HG02642 (cell line): Measurements from ENCODE around the gene KDM4C.
A peak's percentile ranks its signal among the peaks of the same experiment; 100 is the strongest.

Experiments used
- ATAC-seq: cut with Tn5 transposase; IDR thresholded peaks from one replicate; pipeline ENCODE4 v1.9.1; 2021; ENCODE audit warnings: mild to moderate bottlenecking; ENCODE audit not compliant: unreplicated experiment, poor library complexity

Gene KDM4C

DNA sequence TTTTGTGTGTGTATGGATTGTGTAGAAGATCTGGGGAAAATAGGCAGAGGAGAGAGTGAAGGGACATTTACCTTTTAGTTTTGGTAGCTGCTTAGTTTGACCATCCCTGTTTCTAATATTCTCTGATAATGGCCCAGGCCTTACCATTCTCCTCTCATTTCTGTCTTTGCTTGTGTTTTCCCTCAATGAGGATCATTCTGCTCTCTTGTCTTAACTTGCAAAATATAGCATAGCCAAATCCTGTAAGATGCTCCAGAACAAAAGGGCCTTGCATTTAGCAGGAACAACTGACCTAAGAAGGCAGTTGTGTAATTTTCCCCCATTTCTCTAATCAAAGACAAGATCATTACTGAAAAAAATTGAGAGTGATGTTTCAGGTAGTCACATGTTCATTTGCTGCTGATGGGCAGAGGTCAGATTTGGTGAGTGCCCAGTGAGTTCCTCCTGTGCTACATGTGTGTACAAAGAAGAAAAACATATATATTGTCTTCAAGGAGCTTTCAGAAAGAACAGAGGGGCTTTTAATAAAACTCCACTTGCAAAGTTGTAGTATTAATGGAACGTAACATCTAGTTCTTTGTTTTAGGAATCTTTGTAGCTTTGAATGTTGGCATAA is 139.5 kb downstream of the KDM4C start:
- no peak for ATAC-seq

DNA sequence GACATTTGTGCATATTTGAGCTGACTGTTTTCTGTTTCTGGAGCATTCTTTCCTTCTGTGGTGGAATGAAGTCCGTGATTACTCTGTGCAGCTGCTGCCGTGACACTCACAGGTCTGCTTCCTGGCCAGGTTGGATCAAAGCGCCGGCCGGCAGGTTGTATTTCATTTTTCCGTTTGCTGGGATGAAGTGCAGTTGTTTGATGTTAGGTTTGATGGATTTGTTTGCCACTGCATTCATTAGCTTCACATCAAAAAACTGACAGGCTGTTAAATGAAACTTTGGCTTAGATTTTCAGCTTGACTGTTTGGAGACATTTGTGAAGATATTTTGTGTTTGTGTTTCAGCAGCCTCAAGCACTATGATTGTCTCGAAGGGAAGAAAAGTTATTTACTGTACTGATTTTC is 140.1 kb downstream of the KDM4C start:
- no peak for ATAC-seq

DNA sequence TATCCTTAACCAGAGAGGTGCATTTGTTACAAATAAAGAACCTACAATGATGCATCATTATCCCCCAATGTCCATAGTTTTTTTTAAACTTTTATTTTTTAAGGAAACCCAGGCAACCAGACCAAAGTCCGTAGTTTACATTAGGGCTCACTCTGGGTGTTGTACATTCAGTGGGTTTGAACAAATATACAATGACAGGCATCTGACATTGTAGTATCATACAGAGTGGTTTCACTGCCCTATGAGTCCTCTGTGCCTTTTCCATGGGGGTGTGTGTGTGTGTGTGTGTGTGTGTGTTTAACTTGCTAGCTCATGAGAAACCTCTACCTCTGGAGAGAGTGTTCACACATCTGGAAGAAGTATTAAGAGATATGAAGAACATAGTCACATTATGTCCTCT is 141.5 kb downstream of the KDM4C start:
- no peak for ATAC-seq

DNA sequence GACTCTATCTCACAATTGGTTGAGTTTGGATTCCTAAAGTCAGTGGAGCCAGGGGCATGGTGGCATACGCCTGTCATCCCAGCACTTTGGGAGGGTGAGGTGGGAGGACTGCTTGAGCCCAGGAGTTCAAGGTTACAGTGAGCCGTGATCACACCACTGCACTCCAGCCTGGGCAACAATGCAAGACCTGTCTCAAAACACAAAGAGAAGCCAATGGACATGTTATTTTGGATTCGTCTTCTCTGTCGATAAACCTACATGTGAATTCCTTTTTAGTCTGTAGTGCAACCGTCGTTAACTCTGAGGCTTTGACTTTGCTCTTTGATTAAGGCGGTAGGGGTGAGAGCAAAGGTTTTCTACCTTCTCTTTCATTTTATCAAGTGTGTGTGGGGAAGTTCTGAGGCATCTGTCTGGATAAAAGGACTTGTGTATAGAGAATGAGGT is 142.7 kb downstream of the KDM4C start:
- no peak for ATAC-seq

DNA sequence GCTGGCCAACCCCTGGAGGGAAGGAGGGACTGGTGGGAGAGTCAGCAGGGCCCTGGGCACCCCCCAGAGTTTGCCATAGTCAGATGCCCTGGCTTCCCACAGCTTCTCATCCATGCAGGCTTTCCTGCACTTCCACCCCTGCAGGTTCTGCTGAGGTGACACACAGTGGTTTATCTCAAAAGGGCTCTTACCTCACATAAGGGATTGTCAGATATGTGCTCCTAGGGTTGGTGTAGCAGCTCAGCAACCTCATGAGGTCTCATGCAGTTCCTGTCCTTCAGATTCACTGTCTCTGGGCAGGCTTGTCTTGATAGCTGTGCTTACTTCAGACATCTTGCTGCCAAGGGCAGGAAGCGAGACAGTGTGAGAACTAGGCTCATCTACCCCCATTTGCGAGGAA is 143.4 kb downstream of the KDM4C start:
- no peak for ATAC-seq

DNA sequence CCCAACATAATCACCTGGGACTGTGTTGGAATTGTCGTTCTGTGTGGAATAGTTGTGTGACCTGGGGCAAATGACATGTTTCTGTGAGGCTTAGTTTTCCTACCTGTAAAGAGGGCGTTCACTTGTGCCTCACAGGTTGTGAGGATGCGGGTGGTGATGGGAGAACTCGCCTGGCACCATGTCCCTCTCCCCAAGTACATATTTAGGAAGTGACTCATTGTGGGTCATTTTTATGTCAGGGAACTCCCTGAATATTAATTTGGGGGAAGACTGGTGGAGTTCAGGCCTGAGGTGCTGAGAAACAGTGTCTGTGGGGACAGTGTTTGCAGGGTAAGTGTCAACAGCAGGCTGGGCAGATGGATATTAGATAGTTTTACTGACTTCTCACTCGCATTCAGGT is 144.7 kb downstream of the KDM4C start:
- no peak for ATAC-seq

DNA sequence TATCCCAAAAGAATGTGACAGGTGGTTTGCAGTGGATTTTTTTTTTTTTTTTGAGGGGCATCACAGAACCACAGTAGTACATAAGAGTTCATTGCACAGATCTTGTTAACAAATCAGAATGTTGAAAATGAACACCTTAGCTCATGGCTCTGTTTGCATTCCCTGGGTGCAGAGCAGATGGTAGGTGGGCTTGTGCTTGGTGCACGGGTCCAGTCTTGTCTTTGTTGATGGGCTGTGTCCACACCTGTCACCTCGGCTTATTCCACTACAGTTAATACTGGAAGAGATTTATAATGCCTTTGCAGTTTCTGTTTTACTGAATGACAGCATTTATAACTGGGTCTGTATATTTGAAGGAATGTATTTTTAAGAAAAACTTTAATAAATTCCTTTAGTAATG is 146.6 kb downstream of the KDM4C start:
- ATAC-seq: no peak

DNA sequence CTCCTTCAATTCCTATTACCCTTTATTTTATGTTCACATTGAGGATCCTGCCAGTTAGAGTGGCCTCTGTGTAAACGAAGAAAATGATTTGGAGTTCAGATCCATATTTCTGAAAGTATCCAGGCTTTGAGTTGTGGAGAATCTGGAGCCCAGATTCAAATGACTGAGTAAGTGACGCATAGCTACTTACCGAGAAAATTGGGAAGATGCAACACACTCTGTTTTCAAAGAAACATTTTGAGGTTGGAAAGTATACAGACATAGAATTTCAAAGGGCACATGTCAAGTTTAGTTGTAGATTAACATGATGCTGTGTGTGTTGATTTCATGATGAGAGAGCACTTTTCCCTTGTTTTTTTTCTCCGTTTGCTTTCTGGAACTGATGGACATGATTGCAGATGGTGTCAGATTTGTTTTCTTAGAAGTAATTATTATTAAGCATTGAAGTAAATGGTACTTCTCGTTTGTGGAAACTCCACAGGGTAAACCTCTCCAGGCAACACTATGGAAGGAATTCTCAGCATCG is 148.1 kb downstream of the KDM4C start:
- no peak for ATAC-seq

DNA sequence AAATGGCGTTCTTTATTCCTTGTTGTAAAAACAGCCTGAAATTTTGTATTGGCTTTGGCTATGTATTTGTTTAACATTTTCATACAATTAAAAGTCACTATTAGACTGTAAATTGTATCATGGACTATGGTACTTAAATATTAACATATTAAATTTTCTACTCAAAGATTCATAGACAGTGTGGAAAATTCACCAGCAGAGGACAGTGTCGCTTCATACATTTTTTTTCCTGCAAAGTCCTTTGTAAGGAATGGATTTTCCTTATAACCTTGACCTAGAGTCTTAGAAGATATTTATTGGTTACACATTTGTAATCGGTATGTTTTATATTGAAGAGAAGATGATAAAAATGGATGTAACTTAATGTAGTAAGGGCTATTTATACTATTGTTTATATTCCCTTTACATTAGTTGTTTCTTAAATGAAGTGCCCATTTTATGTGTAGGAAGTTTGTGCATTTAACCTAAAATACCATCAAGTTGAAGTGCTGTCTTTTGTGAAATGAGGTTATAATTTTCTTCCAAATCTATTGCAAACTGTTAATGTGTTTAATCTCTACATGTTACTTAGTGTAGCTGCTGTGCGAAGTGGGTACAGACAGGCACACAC is 150.1 kb downstream of the KDM4C start:
- no peak for ATAC-seq

DNA sequence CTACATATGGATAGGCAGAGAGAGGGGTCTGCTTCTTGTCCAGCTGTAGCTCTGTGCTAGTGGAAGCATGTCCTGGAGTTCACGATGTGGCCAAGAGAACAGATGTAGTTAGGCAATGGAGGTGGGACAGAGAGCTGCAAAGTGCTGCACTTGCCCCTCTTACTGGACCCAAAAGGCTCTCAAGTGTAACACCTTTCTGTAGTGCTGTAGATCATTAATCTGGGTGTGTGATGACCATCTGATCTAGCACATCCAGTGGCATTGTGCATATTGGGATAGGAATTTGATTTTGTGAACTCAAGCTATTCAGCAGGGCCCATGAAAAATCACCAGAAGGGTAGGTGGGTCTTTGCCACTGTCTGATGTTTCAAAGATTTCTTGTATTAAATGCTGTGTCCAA is 151.4 kb downstream of the KDM4C start:
- ATAC-seq: no peak

DNA sequence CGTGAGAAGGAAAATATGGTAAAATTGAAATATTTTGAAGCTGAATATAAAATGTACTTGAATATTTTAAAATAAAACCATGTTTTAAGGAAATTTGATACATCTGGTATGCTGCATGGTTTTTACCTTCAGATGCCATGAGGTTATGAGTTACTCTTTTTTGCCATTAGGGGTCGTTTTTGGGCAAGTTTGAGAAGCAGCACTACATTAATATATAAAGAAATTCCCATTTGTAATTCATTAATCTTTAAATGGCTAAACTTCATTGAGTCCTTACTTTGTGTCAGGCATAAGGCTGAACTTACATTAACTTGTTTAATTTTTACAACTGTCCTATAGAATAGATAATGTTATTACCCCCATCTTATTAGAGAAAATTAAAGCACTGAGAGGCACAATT is 152.3 kb downstream of the KDM4C start:
- no peak for ATAC-seq

DNA sequence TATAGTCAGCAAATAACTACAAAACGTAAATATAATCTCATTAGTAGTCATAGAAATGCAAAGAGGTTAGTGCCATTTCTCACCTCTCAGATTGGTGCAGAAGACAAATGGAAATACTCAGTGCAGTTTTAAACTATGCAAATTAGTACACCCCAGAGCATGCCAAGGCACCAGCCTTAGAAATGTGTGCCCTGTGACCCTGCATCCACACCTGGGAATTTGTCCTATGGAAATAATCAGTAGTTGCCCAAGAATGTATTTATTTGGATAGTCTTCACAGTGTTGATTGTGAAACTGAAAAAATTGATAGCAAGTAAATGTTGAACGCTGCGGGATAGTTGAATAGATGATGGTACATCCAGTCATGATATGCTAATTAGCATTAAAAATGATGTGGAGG is 152.7 kb downstream of the KDM4C start:
- ATAC-seq: no peak

DNA sequence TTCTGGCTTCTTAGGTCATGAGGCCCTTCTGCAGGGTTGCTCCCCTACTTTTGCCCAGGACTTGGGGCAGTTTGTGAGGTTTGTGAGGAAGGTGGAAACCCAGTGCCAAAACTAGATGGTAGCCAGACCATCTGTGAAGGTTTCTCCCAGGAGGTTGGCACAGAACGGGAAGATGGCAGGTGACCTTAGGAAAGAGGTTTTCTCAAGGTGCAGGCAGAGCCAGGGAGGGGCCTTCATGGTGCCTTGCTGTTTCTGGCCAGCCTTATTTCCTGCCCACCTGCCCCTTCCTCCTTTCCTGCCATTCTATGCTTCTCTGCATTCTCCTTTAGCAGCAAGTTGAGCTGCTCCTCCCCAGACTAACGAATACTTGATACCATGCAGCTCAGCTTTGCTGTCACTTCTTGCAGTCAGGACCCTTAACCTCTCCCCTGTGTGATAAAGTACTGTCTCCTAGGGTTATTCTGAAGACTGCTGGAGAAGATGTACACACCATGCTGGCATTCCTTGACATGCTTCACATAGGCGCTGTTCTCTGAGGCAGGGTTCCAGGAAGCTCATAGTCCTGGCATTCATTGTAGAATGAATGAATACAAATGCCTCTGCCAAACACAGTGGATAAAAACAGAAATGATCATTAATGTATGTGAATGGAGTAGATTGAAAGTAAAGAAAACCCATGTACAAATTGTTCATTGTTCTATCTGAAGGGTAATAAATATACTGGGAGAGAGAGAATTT is 154.3 kb downstream of the KDM4C start:
- no peak for ATAC-seq

DNA sequence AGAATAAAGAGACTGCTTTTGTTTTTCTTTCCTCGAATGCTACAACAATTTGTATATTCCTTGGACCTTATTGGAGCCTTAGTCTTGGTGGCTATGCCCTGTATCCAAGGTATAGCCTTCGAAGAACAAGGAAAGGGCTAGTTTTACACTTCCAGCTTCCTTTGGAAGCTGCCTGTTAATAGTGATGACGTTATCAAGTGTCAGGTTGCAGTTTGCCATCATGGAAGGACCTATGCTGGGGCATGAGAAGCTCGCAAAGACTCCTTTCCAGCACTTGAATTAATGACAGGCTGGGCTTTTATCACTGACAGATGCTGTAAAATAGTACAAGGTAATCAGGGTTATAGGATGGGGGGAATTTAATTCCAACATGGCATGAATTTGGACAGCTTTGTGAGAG is 157.9 kb downstream of the KDM4C start:
- ATAC-seq: no peak

DNA sequence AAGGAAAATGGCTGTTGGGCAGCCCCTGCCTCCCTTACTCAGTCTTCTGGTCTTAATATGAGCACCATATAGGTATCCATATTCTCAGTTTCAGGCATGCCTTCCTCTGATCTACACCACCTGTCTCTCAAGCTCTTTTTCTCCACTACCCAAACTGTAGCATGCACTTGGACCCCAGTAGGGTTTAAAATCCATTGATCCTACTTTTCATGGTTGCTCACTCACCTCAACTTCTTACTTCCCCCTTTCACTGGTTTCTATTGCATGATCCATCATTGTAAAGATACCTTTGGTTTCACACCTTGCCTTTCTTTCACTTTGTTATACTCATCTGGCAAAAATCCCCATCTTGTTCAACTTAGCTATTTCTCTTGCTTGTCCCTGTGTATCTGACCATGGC is 159.4 kb downstream of the KDM4C start:
- peak; percentile 82 for ATAC-seq

DNA sequence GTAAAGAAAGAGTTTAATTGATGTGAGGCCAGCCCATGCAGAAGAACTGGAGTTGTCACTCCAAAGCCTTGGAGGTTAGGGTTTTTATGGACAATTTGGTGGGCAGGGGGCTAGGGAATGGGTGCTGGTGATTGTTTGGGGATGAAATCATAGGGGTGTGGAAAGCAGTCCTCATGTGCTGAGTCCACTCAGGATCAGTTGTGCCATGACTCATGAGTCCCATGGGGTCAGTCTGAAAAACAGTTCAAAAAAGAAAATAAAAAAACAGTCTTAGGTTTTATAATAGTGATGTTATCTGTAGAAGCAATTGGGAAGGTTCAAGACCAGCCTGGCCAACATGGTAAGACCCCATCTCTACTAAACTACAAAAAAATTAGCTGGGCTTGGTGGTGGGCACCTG is 162.3 kb downstream of the KDM4C start:
- no peak for ATAC-seq

DNA sequence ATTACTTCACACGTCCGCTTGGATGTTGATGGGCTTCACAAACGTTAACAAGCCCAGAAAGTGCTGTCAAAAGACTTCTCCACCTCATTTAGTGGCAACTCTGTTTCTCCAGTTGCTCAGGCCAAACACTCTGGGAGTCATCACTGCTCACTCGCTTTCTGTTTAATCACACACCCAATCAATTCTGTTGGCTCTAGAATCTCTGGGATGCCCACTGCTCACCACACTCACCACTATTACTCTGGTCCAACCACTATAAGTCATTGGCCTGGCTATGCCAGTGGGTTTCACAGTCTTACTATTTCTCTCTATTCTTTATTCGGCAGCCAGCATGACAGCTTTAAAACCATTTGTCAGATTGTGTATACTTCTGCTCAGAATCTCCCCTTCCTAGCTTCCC is 163.5 kb downstream of the KDM4C start:
- ATAC-seq: no peak

DNA sequence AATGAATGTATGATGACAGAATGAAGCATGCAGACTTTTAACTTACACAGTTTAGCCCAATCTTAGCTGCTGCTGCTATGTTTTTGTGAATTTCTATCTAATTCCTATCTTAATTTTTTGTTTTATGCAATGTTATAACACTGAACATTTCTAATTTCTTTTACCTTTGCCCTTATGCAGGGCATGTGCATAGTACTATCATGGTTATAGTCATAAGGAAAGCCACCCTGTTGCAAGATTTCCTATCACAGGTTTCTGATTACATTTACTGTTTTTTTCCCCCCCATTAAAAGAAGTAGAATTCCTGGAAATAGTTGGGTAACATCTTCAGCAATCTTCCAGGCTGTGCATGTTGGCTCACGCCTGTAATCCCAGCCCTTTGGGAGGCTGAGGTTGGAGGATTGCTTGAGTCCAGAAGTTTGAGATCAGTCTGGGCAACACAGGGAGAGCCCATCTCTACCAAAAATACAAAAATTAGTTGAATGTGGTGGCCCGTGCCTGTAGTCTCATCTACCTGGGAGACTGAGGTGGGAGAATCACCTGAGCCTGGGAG is 164.4 kb downstream of the KDM4C start:
- no peak for ATAC-seq

DNA sequence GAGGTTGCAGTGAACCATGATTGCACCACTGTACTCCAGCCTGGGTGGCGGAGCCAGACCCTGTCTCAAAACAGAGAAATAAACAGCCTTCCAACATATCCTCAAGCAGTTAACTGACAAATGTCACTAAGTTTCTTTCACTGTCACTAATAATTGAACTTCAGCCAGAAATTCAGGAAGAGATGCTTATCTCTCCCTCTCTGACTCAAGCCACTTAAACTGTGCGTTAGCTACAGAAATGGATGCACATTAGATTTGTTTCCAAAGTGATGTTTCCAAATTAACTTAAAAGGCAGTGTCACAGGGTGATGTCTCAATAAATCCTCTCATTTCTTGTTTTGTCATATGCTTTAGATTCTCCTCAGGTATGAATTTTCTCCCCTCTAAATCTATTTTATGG is 164.9 kb downstream of the KDM4C start:
- ATAC-seq: no peak

DNA sequence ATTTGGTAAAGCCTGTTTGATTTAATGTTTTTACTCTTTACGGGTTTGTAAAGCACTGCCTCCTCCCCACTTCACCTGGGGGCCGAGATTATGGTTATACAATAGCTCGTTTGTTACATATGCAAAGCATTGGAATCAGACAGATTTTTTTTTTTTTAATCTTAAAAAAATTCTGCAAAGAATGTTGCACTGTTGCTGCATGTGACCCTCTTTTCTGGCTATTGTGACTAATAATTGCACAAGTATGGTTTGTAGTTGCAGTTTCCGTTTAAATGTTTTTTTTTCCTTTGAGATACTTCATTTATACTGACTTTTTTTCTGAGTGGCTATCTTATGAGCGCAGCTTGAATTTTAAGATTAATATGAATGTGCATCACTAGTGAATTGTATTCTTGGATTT is 165.3 kb downstream of the KDM4C start:
- ATAC-seq: no peak

DNA sequence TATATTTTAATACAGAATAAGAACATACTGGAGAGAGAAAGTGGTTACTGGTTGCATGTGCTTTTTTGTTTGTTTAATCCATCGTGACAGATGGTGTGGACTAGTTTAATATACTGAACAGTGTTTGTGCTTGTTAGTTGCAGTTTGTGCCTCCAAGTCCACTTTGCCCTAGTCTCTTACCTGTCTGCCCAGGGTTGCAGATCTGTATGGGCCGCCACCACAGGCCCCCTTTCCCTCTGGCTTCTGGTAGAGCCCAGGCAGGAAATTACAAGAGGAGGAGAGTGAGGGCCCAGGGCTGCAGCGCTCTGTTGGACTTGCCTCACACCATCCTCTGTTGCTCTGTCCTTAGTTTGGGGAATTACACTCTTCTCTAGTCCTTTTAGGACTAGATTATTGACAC is 166.4 kb downstream of the KDM4C start:
- no peak for ATAC-seq
